GM19193 (cell line): ENCODE measurements around the gene IER2.

Experiments
- POLR2A ChIP-seq: IDR thresholded peaks from 4 replicates; pipeline ENCODE4 v1.6.1; 2011; ENCODE audit not compliant: insufficient read depth, insufficient read length; ENCODE audit errors: extremely low read depth

The IER2 gene

GRCh38 chr19:13115936-13116281 lies 34.3 kb upstream of the IER2 start:
- no peak for TF ChIP-seq POLR2A

GRCh38 chr19:13116282-13117175 lies 33.7 kb upstream of the IER2 start, which contains the start of gene TRMT1:
Gene TRMT1 (minus strand): TSS chr19:13116740. CDS start chr19:13116399, 341 bp downstream.
- TF ChIP-seq POLR2A: peak; percentile 53

- TF ChIP-seq POLR2A: no peak
These were observed 32.9 kb upstream of the IER2 start for GRCh38 chr19:13117176-13117771.

GRCh38 chr19:13117772-13118423 lies 32.3 kb upstream of the IER2 start, which contains the start of gene NACC1:
Gene NACC1 (plus strand): TSS chr19:13118264. CDS start chr19:13135208, 16,944 bp downstream.
- TF ChIP-seq POLR2A: peak; percentile 29

- TF ChIP-seq POLR2A: peak; percentile 25
These were observed 31.6 kb upstream of the IER2 start for GRCh38 chr19:13118424-13119193.

- no peak for TF ChIP-seq POLR2A
These were observed 30.6 kb upstream of the IER2 start for GRCh38 chr19:13119627-13120026.

GRCh38 chr19:13120031-13120430 lies 30.2 kb upstream of the IER2 start:
- TF ChIP-seq POLR2A: no peak

GRCh38 chr19:13120817-13121216 lies 29.4 kb upstream of the IER2 start:
- TF ChIP-seq POLR2A: no peak

GRCh38 chr19:13121551-13122274 lies 28.5 kb upstream of the IER2 start:
- TF ChIP-seq POLR2A: no peak

GRCh38 chr19:13122275-13122878 lies 27.8 kb upstream of the IER2 start:
- TF ChIP-seq POLR2A: no peak

- TF ChIP-seq POLR2A: no peak
These were observed 26.9 kb upstream of the IER2 start for GRCh38 chr19:13122980-13123957.

GRCh38 chr19:13127051-13127450 lies 23.2 kb upstream of the IER2 start:
- no peak for TF ChIP-seq POLR2A

- no peak for TF ChIP-seq POLR2A
These were observed 22.2 kb upstream of the IER2 start for GRCh38 chr19:13127811-13128575.

GRCh38 chr19:13128583-13128982 lies 21.6 kb upstream of the IER2 start:
- TF ChIP-seq POLR2A: no peak
